ENCODE data around the gene SLC16A4. TPM values are rescaled to one million over a fixed set of nuclear protein-coding genes. Genes with fewer than 3 reads are reported as not detected.
"Not testable (repeated sequence)": the region's sequence is repeated elsewhere in the genome, so short reads cannot be mapped to it uniquely, and the experiment has no call there.

SLC16A4 gene
- total RNA-seq, 1 donor from 2014 or later: 9.6 TPM

- H3K4me3 ChIP-seq: no peak overlapping the region
- TF ChIP-seq, protein P1, sequence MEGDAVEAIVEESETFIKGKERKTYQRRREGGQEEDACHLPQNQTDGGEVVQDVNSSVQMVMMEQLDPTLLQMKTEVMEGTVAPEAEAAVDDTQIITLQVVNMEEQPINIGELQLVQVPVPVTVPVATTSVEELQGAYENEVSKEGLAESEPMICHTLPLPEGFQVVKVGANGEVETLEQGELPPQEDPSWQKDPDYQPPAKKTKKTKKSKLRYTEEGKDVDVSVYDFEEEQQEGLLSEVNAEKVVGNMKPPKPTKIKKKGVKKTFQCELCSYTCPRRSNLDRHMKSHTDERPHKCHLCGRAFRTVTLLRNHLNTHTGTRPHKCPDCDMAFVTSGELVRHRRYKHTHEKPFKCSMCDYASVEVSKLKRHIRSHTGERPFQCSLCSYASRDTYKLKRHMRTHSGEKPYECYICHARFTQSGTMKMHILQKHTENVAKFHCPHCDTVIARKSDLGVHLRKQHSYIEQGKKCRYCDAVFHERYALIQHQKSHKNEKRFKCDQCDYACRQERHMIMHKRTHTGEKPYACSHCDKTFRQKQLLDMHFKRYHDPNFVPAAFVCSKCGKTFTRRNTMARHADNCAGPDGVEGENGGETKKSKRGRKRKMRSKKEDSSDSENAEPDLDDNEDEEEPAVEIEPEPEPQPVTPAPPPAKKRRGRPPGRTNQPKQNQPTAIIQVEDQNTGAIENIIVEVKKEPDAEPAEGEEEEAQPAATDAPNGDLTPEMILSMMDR (IDR thresholded peaks at IDR 0.05): peak; percentile 83
- no peaks in the 10 kb centered on the region for H3K36me3 ChIP-seq
- peak; percentile 75 for DNase-seq
- H3K27ac ChIP-seq: no peak overlapping the region
- H3K27me3 ChIP-seq (ENCODE audit: low read depth): no peaks in the 10 kb centered on the region
- intact Hi-C loops (cut with DNase I): loop anchor here (5.0 kb wide), 1 partner anchor 50 kb away; no protein-coding TSS in a partner anchor
- ATAC-seq: peak; percentile 83
- peaks cover 13% of the 10 kb centered on the region for H3K4me1 ChIP-seq
- H3K9me3 ChIP-seq: no peaks in the 10 kb centered on the region
Measured at GRCh38 chr1:110412576-110412975, 21.8 kb upstream of the SLC16A4 start.

DNA sequence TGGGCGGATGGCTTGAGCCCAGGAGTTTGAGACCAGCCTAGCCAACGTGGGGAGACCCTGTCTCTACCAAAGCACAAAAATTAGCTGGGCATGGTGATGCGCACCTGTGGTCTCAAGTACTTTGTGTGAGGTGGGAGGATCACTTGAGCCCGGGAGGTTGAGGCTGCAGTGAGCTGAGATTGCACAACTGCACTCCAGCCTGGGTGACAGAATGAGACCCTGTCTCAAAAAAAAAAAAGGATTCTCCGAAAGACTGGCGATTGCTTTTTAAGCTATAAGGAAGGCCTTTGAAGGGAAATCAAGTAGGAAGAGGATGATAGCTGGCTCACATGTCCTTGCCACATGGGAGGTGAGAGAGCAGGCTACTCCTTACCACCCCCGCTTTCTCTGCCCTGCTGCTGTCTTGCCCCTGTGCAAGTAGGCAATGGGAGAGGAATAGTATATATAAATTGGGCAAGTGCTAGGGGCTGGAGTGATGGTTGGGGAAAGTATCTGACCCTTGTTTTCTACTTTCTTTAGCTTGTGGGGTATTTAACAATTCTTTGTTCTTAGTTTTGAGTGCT lies 20.4 kb upstream of the SLC16A4 start:
- DNase-seq (no peak), ATAC-seq (no peak)
- intact Hi-C loops (cut with DNase I): loop anchor here (5.0 kb wide), 1 partner anchor 51 kb away; no protein-coding TSS in a partner anchor
- Histone ChIP-seq H3K4me1 (peaks cover 18% of the 10 kb centered on the region), H3K4me3 (no peak overlapping the region), H3K9me3 (no peaks in the 10 kb centered on the region), H3K27ac (no peak overlapping the region), H3K27me3 (ENCODE audit: low read depth) (no peaks in the 10 kb centered on the region), H3K36me3 (no peaks in the 10 kb centered on the region)
- TF ChIP-seq, protein P1 (IDR thresholded peaks at IDR 0.05): no peak

DNA sequence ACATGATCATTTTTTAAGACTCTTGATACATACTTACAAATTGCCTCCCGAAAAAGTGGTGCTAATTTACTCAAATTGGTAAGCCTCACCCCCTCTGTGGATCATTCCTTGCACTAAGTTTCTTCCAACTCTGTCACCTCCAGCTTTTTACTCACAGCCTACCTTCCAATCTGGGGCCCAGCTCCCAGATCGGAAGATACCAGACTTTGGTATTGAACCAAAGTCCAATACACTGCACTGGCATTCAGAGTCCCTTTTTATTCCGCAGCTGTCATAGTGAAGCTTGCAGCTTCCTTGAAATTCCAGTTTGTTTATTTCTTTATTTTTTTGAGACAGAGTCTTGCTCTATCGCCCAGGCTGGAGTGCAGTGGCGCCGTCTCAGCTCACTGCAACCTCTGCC lies 18.5 kb upstream of the SLC16A4 start:
- no peak overlapping the region for H3K27ac ChIP-seq
- ATAC-seq: no peak
- intact Hi-C loops (cut with DNase I): no loop called here
- H3K27me3 ChIP-seq (ENCODE audit: low read depth): no peaks in the 10 kb centered on the region
- peaks cover 18% of the 10 kb centered on the region for H3K36me3 ChIP-seq
- TF ChIP-seq, protein P1 (IDR thresholded peaks at IDR 0.05): no peak
- H3K4me3 ChIP-seq: no peak overlapping the region
- no peaks in the 10 kb centered on the region for H3K9me3 ChIP-seq
- no peak for DNase-seq
- peaks cover 28% of the 10 kb centered on the region for H3K4me1 ChIP-seq

DNA sequence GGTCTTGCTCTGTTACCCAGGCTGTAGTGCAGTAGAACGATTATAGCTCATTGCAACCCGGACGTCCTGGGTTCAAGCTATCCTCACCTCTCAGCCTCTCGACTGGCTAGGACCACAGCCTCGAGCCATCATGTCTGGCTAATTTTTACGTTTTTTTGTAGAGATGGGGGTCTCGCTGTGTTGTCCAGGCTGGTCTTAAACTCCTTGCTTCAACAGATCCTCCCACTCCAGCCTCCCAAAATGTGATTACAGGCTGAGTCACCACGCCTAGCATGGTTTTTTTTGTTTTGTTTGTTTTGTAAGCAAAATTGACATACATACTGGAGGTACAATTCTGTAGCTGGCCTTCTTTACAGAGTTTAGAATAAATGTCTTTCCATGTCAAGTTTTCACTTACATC lies 17.7 kb upstream of the SLC16A4 start:
- ATAC-seq: no peak
- H3K9me3 ChIP-seq: no peaks in the 10 kb centered on the region
- no peaks in the 10 kb centered on the region for H3K27me3 ChIP-seq (ENCODE audit: low read depth)
- intact Hi-C loops (cut with DNase I): no loop called here
- DNase-seq: no peak
- peaks cover 28% of the 10 kb centered on the region for H3K4me1 ChIP-seq
- H3K4me3 ChIP-seq: peak overlapping the region; percentile 72
- H3K27ac ChIP-seq: no peak overlapping the region
- TF ChIP-seq, protein P1 (IDR thresholded peaks at IDR 0.05): no peak
- H3K36me3 ChIP-seq: peaks cover 26% of the 10 kb centered on the region

GRCh38 chr1:110407260-110408210 lies 16.7 kb upstream of the SLC16A4 start, which contains the start of gene LAMTOR5:
LAMTOR5 (minus strand) TSS chr1:110407694; CDS start chr1:110407620, 74 bp downstream.
- intact Hi-C loops (cut with DNase I): no loop called here
- peaks cover 36% of the 10 kb centered on the region for H3K36me3 ChIP-seq
- peak; percentile 95 for DNase-seq
- H3K9me3 ChIP-seq: no peaks in the 10 kb centered on the region
- H3K4me1 ChIP-seq: peaks cover 22% of the 10 kb centered on the region
- ATAC-seq: peak; percentile 97 to 98
- TF ChIP-seq, protein P1 (IDR thresholded peaks at IDR 0.05): peak; percentile 25
- H3K27ac ChIP-seq: peak within 1 kb of the TSS; percentile 90
- no peaks in the 10 kb centered on the region for H3K27me3 ChIP-seq (ENCODE audit: low read depth)
- peak within 1 kb of the TSS; percentile 72 for H3K4me3 ChIP-seq

DNA sequence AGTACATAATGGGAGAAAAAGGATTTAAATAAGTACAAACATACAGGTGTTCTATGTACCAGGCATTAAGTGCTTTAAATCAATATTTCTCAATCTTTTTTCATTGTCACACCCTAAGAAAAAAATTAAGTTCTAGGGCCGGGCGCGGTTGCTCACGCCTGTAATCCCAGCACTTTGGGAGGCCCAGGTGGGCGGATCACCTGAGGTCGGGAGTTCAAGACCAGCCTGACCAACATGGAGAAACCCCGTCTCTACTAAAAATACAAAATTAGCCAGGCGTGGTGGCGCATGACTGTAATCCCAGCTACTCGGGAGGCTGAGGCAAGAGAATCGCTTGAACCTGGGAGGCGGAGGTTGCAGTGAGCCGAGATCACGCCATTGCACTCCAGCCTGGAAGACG lies 15.6 kb upstream of the SLC16A4 start:
- Histone ChIP-seq H3K4me3 (peak overlapping the region; percentile 72), H3K36me3 (peaks cover 47% of the 10 kb centered on the region), H3K27ac (peak overlapping the region; percentile 90), H3K4me1 (peaks cover 22% of the 10 kb centered on the region)
- intact Hi-C loops (cut with DNase I); ATAC-seq; DNase-seq; H3K27me3 ChIP-seq (ENCODE audit: low read depth); H3K9me3 ChIP-seq: not testable (repeated sequence)

Measured in lower lobe of right lung (tissue), 2 donors.